GM20000 (cell line): ENCODE data around the gene CAB39.

ENCODE experiments used
- DNase-seq: peaks from one replicate; pipeline ENCODE4 v3.0.0; 2012; ENCODE audit warnings: low spot score
- CTCF ChIP-seq: IDR thresholded peaks from 2 replicates; pipeline ENCODE4 v1.5.1; 2012; ENCODE audit warnings: mild to moderate bottlenecking, control low read depth; ENCODE audit errors: extremely low read depth, missing control alignments

Gene CAB39

GRCh38 chr2:230863031-230863430 lies 150.4 kb downstream of the CAB39 start:
- TF ChIP-seq CTCF, result no peak
- DNase-seq, result no peak

GRCh38 chr2:230863442-230864121 lies 150.9 kb downstream of the CAB39 start:
- DNase-seq, result no peak
- no peak for TF ChIP-seq CTCF

GRCh38 chr2:230864122-230864604 lies 151.5 kb downstream of the CAB39 start:
- DNase-seq, result no peak
- TF ChIP-seq CTCF, result no peak

GRCh38 chr2:230864605-230865306 lies 152.1 kb downstream of the CAB39 start, which contains the start of gene ITM2C:
Gene ITM2C (plus strand): TSS chr2:230864942. CDS start chr2:230865026, 84 bp downstream.
- DNase-seq, result peak; percentile 94
- TF ChIP-seq CTCF, result peak; percentile 55

- peak; percentile 49 for DNase-seq
Measured at GRCh38 chr2:230865307-230865765, 152.7 kb downstream of the CAB39 start.

GRCh38 chr2:230865766-230866755 lies 153.4 kb downstream of the CAB39 start:
- no peak for TF ChIP-seq CTCF
- peak; percentile 41 for DNase-seq

More at GRCh38 chr2:230865307-230865765, 152.7 kb downstream of the CAB39 start:
- no peak for TF ChIP-seq CTCF
